GM12892 (cell line): Measurements from ENCODE around the gene MYOM3.

Experiments used
- POLR2A ChIP-seq: IDR thresholded peaks from 2 replicates; pipeline ENCODE4 v1.6.1; 2011; ENCODE audit warnings: low read depth, low read length, control low read depth
- TAF1 ChIP-seq: IDR thresholded peaks from 2 replicates; pipeline ENCODE4 v1.6.1; 2011; ENCODE audit warnings: low read depth, mild to moderate bottlenecking, control low read depth, low read length, borderline replicate concordance

GRCh38 chr1:24117132-24117531 lies 5.2 kb upstream of the MYOM3 start:
- no peak for TF ChIP-seq TAF1
- TF ChIP-seq POLR2A = no peak
